RCC 7860 (cell line): ENCODE data around the gene SOCS6.
"Not testable (repeated sequence)": the region's sequence is repeated elsewhere in the genome, so short reads cannot be mapped to it uniquely, and the experiment has no call there.

Experiments used
- DNase-seq: peaks from one replicate; pipeline ENCODE4 v3.0.0-alpha.2; 2015; ENCODE audit warnings: low spot score
- FAIRE-seq: peaks from 2 replicates; lab custom pipeline; 2012; peaks lifted over from hg19 to GRCh38; lab: Jason Lieb, UNC

The SOCS6 gene

GRCh38 chr18:70354771-70355170 is 65.9 kb downstream of the SOCS6 start:
- FAIRE-seq: no peak
- DNase-seq: no peak

GRCh38 chr18:70355620-70356385 is 67.0 kb downstream of the SOCS6 start:
- DNase-seq (no peak), FAIRE-seq (no peak)

- not testable (repeated sequence) for FAIRE-seq
- peak; percentile 82 for DNase-seq
Measured at GRCh38 chr18:70358105-70358406, 69.2 kb downstream of the SOCS6 start.

- FAIRE-seq (peak; percentile 52), DNase-seq (peak; percentile 73)
Measured at GRCh38 chr18:70359071-70359470, 70.2 kb downstream of the SOCS6 start.

GRCh38 chr18:70362258-70362657 is 73.4 kb downstream of the SOCS6 start:
- FAIRE-seq: no peak
- DNase-seq: no peak

DNA sequence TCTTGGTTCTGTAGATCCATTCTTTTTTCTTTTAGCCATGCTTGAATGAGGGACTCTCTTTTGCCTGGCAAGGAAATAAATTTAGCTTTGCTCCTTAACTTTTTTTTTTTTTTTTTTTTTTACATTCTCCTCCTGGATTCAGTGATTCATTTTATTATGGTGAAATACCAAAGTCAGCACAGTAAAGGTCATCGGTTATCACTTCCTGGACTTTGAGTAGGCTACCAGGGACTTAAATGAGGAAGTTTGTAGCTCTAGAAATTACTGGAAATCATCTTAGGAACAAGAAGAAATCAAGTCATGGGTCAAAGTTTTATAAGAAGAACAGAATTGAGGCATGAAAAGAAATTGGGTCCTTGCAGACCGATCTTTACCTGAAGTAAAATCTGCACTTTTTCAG is 75.0 kb downstream of the SOCS6 start:
- FAIRE-seq (peak; percentile 85), DNase-seq (peak; percentile 53)

DNA sequence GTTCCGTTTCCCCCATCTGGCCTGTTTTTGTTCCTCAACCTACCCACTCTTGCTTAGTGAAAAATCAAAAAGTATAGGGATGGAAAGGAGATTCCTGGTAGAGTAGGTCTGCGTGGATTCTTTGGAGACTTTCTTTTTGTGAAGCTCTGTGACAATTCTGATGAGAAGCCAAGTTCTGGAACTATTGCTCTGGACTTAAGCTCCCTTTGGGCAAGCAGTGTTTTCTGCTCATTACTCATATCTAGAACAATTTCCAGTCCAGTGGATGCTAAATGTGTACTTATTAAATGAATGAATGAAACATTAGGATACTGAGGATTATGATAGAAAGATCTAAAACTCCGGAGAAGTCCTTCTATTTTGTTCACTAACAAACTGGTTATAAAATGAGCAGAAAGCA is 76.5 kb downstream of the SOCS6 start:
- DNase-seq: no peak
- FAIRE-seq: no peak

- DNase-seq: no peak
- no peak for FAIRE-seq
Measured at GRCh38 chr18:70366174-70366573, 77.3 kb downstream of the SOCS6 start.

GRCh38 chr18:70366670-70367069 is 77.8 kb downstream of the SOCS6 start:
- DNase-seq: no peak
- FAIRE-seq: no peak

DNA sequence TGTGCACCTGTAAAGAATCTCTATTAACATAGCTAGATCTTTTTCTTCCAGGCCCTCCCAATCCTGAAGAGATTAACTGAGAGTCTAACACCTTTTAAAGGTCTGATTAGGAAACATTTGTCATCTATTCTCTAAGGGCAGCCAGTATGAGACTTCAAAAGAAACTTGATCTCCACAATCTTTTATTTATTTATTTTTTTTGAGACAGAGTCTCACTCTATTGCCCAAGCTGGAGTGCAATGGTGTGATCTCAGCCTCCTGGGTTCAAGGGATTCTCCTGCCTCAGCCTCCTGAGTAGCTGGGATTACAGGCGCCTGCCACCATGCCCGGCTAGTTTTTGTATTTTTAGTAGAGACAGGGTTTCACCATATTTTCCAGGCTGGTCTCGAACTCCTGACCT is 78.5 kb downstream of the SOCS6 start:
- DNase-seq, FAIRE-seq: not testable (repeated sequence)

- no peak for FAIRE-seq
- no peak for DNase-seq
Measured at GRCh38 chr18:70368903-70369302, 80.1 kb downstream of the SOCS6 start.

DNA sequence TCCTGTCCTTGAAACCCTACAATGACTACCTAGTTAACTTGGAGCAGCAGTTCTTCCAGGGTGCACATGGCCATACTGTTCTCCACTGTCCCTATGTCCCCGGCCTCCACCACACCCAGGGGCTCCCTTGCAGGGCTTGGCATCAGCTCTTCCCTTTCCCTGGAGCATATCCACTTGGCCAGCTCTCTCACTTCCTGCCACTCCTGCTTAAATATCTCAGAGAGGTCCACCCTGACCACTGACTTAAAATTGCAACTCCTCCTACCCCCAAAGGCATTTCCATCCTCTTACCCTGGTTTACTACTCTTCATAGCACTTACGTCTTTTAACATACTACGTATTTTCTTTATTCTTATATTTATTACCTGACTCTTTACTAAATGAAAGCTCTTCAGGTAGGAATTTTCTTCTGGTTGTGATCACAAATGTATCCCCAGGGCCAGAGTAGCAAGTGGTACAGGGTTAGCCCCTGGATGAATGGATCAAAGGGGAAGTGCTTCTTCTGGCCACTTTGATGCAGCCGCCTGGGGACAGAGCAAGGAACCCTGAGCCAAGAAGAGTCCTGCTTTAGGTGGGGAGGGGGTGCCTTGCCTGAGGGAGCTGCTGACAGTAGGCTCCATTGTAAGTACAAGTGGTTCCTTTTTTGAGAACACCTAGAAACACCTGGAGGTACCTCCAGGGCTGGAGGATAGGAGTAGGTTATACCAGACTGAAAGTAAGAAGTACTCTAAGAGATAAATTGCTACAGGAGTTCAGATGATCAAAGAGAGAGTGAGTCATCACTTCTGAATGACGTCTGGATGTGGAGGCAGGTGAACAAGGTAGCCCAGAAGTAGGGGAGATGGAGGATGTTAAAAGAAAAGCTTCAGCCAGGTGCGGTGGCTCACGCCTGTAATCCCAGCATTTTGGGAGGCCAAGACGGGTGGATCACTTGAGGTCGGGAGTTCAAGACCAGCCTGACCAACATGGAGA is 82.2 kb downstream of the SOCS6 start:
- FAIRE-seq: no peak
- DNase-seq: no peak

DNA sequence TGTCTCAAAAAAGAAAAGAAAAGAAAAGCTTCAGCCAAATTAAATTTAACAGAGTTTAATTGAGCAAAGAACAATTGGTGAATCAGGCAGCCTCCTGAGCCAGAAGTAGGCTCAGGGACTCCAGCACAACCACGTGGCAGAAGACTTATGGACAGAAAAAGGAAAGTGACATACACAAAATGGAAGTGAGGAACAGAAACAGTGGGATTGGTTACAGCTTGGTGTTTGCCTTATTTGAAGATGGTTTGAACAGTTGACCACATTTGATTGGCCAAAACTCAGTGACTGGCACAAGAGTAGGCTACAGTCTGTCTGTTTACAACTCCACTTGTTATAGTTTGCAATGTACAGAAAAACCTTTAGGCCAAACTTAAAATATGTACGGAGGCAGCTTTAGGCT is 83.1 kb downstream of the SOCS6 start:
- DNase-seq: no peak
- FAIRE-seq: no peak

- FAIRE-seq (no peak), DNase-seq (no peak)
Measured at GRCh38 chr18:70372450-70373041, 83.7 kb downstream of the SOCS6 start.

DNA sequence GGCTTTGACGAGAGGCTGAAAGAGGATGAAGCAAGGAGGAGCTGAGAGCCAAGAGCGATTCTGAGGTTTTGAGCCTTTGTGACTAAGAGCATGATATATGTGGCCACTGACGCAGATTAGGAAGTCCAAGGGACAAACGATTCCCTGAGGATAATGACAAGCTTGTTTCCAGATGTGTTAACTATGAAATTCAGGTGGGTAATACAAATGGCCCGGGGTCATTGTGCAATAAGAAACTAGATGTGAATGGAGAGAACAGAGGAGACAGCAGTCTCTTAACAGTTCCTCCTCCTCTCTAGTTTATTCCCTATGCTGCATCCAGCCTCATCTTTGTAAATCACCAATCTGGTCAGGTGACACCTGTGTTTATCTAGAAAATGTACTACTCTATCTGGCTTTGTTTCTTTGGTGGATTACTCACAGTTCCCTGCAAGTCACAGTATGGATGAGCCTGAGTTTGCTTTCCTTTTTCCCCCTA is 84.2 kb downstream of the SOCS6 start:
- DNase-seq (peak; percentile 79), FAIRE-seq (peak; percentile 80)

GRCh38 chr18:70374154-70374553 is 85.3 kb downstream of the SOCS6 start:
- no peak for FAIRE-seq
- peak; percentile 56 for DNase-seq

DNA sequence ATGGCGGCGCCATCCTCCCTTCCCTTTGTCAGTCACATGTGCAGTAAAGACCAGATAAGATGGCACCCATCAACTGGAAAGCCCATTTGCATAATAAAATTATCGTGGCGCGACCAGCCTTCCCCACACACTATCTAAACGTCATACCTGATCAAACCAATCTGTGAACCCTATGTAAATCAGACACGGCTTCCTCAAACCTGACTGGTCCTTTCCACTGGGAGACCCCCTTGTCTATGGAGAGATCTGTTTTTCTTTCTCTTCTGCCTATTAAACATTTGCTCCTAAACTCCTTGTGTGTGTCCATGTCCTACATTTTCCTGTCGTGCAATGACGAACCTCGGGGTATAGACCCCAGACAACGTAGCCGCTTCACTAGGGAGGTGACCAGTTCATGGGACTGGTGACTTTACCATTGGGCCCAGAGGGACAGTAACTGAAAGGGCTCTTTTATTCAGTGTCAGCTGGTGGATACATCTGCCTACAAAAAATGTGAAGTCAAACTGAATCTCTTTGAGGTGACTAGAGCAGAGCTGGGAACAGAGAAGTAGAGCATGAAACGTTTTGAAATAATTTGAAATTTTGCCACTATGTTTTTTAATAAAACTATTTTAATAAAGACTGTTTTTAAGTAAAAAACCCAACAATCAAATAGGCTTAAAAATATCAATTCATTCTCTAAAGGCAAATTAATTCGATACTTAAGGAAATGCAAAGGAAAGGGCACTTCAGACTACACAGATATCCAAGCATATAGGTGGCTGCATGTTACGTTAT is 87.5 kb downstream of the SOCS6 start:
- FAIRE-seq: no peak

GRCh38 chr18:70376914-70377258 is 88.0 kb downstream of the SOCS6 start:
- DNase-seq (peak; percentile 89), FAIRE-seq (peak; percentile 82)

More for the DNA sequence above, 87.5 kb downstream of the SOCS6 start:
- DNase-seq: no peak

DNA sequence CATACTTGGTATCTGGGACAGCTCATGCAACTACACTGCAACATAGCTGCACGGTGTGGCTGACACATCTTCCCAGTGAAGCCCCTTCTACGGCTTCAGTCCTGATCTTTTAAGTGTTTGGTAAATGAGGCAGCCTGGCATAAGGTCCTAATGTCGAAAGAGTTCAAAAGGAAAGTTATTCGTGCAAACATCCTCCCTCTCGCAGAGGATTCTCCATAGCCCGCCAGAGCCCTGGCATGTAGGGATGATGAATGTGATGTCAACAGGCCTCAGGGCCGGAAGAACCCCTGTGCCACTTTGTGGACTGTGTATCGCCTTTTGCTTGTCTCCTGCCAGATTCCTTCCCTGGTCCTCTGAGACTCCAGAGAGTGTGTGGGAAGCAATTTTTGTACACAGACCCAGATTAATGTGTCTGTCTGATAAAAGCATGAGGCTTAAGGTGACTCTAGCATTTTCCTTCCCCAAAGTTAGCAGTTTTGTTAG is 88.5 kb downstream of the SOCS6 start:
- DNase-seq (peak; percentile 74), FAIRE-seq (no peak)

- no peak for DNase-seq
- no peak for FAIRE-seq
Measured at GRCh38 chr18:70377857-70378701, 89.2 kb downstream of the SOCS6 start.
